Transverse colon (tissue), 4 donors: Measurements from ENCODE around the gene ANLN. TPM values are rescaled to one million over a fixed set of nuclear protein-coding genes. Genes with fewer than 3 reads are reported as not detected.

Experiments used
- DNase-seq: peaks from one replicate; pipeline ENCODE4 v3.0.0-alpha.2; 2019
- H3K27ac ChIP-seq, 4 donors: fragments of 200-600 bp; sonication (generic); 2 replicates each; pipeline ENCODE4 v1.5.1; 2016 to 2018; ENCODE audit warnings: inconsistent platforms in 4 of 4
- H3K27me3 ChIP-seq: fragments of 200-600 bp; sonication (generic); 2 replicates; pipeline ENCODE4 v1.5.1; 2017; ENCODE audit warnings: inconsistent platforms
- H3K36me3 ChIP-seq, 4 donors: fragments of 200-600 bp; sonication (generic); 2 replicates each; pipeline ENCODE4 v1.5.1; 2017 to 2019; ENCODE audit warnings: inconsistent platforms in 4 of 4
- H3K4me1 ChIP-seq, 4 donors: fragments of 200-600 bp; sonication (generic); 2 replicates each; pipeline ENCODE4 v1.5.1; 2017 to 2020; ENCODE audit warnings: inconsistent platforms in 4 of 4
- H3K4me3 ChIP-seq, 4 donors: fragments of 200-600 bp; sonication (generic); 1 replicate in 1 of 4; 2 replicates in 3 of 4; pipeline versions ENCODE4 v1.5.1 to v1.6.1; 2017 to 2019; ENCODE audit warnings: inconsistent platforms in 4 of 4
- H3K9me3 ChIP-seq, 2 donors: fragments of 200-600 bp; sonication (generic); 2 replicates each; pipeline ENCODE4 v1.5.1; 2017 to 2019; ENCODE audit warnings: inconsistent platforms in 2 of 2
- CTCF ChIP-seq, 5 experiments: fragments of 200-600 bp in 3 of 5; fragments of 450-650 bp in 2 of 5; sonication (generic) in 3 of 5; IDR thresholded peaks; 1 replicate in 2 of 5; 2 replicates in 3 of 5; pipeline ENCODE4 v1.5.1; 2016 to 2017; ENCODE audit warnings: antibody characterized with exemption in 5 of 5, inconsistent platforms in 3 of 5, mild to moderate bottlenecking in 2 of 5, moderate library complexity in 1 of 5
- EP300 ChIP-seq: sonication (generic); formaldehyde crosslinking; IDR thresholded peaks from one replicate; pipeline ENCODE4 v1.6.1; 2017; ENCODE audit warnings: antibody characterized with exemption, low read depth
- POLR2A ChIP-seq: fragments of 450-650 bp; IDR thresholded peaks from one replicate; pipeline ENCODE4 v1.6.1; 2016; ENCODE audit warnings: antibody characterized with exemption, mild to moderate bottlenecking, moderate library complexity
- POLR2AphosphoS5 ChIP-seq, 3 donors: sonication (generic); formaldehyde crosslinking; IDR thresholded peaks; one replicate each; pipeline ENCODE4 v1.6.1; 2016; ENCODE audit warnings: antibody characterized with exemption in 3 of 3
- WGBS, 2 donors: methylation state at CpG; one replicate each; pipeline ENCODE4 v1.1.5; 2018; ENCODE audit warnings: low coverage in 1 of 2; 5-methylcytosine and 5-hydroxymethylcytosine counted together
- in situ Hi-C, 4 donors: fragments of 200-750 bp; cut with MboI; loops; one replicate each; pipeline versions ENCODE4 v1.15.0 to v1.15.1; 2017; ENCODE audit warnings: low sequenced_read_pairs in 3 of 4, low pct_ligation_motif_present in 1 of 4, low pct_unique_long_range_greater_than_20kb in 1 of 4
- intact Hi-C: fragments of 100-400 bp; cut with DNase I; formaldehyde crosslinking; loops from one replicate; pipeline ENCODE4 v1.15.1; 2023; ENCODE audit warnings: low total_unique reads
- total RNA-seq, 4 donors: library from RNA; depleted of rRNA; stranded (reverse); fragments of >200 nt; gene quantifications; one replicate each; pipeline ENCODE4 v1.1.0, GENCODE V29; 2016

ANLN gene
- total RNA-seq, result 10 to 100 TPM in 1 of 4 donors, 1 to 10 TPM in 2, under 1 TPM in 1; 0.37 to 97.1 (median 5.7) TPM

DNA sequence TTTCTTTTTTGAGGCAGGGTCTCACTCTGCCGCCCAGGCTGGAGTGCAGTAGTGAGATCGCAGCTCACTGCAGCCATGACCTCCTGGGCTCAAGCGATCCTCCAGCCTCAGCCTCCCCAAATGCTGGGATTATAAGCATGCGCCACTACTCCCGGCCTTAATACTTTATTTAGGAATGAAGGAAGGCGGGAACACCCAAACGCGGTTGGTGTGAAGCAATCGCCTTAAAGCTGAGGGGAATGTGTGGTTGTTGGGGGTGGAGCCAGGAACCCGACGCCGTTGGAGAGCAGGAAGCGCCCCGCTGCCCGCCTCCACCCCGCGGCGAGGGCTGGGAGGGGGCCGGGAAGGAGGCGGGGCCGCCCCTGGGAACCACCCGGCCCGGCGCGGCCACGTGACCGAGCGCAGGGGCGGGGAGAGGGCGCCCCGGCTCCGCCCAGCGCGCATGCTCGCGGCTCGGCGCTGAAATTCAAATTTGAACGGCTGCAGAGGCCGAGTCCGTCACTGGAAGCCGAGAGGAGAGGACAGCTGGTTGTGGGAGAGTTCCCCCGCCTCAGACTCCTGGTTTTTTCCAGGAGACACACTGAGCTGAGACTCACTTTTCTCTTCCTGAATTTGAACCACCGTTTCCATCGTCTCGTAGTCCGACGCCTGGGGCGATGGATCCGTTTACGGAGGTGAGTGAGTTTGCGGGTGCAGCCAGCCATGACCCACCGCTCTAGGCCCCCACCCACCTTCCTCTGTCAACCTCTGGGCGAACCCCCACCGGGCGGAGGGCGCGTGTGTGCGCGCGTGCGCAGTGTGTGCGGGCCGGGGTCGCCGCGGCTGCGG, at the start of gene ANLN:
Gene ANLN (plus strand): TSS at position 492 of the 828 bp plus-strand sequence. CDS start 165 bp downstream, at position 657.
- no peaks in the 10 kb centered on the region for H3K27me3 ChIP-seq
- intact Hi-C loops (loop anchor here (5.0 kb wide), 1 partner anchor 1062 kb away; no protein-coding TSS in a partner anchor), in situ Hi-C loops (no loop called here)
- peak within 1 kb of the TSS; percentile 51 to 86 (median 70) for H3K4me3 ChIP-seq
- peak; percentile 95 for DNase-seq
- WGBS, 2 donors, result 5% methylated on average over 68 of the region's 68 CpGs; no CpG with 5 or more reads in 1 of the 2 donors
- H3K9me3 ChIP-seq, result no peaks in the 10 kb centered on the region
- H3K36me3 ChIP-seq, result no peaks in the 10 kb centered on the region
- H3K27ac ChIP-seq, result peak within 1 kb of the TSS; percentile 84 to 88 (median 86)
- H3K4me1 ChIP-seq, result peaks cover 0 to 29% (median 13%) of the 10 kb centered on the region in 4 donors
- TF ChIP-seq EP300 (no peak), POLR2A (no peak), CTCF (IDR thresholded peaks at IDR 0.05) (no peak), POLR2AphosphoS5 (IDR thresholded peaks at IDR 0.05) (peak in 2 of 3 donors; percentile 7 to 14)

DNA sequence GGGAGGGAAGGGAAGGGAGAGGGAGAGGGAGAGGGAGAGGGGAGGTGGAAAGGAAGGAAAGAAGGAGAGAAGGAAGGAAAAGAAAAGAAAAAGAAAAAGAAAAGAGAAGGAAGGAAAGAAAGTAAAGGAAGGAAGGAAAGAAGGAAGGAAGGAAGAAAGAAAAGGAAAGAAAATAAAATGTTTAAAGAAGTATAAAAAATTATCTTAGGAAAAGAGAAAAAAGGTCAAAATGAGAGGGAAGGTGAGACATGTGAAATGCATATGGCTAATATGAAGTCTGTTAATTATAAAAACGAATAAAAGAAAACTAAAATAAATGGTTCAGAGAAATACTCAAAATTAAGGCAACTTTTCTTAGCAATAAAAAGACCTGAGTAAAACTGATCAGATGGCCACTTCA, 46.1 kb upstream of the ANLN start:
- Histone ChIP-seq H3K9me3 (no peaks in the 10 kb centered on the region), H3K4me1 (no peaks in the 10 kb centered on the region), H3K27ac (no peak overlapping the region), H3K36me3 (no peaks in the 10 kb centered on the region), H3K4me3 (no peak overlapping the region), H3K27me3 (no peaks in the 10 kb centered on the region)
- intact Hi-C loops, result no loop called here
- TF ChIP-seq CTCF (IDR thresholded peaks at IDR 0.05) (no peak), POLR2AphosphoS5 (IDR thresholded peaks at IDR 0.05) (no peak), EP300 (no peak), POLR2A (no peak)
- WGBS, 2 donors, result 60 to 79% methylated on average over 1 of the region's 1 CpG
- no peak for DNase-seq
- in situ Hi-C loops, result no loop called here

- Histone ChIP-seq H3K4me1 (no peaks in the 10 kb centered on the region), H3K27ac (no peak overlapping the region), H3K36me3 (no peaks in the 10 kb centered on the region), H3K27me3 (no peaks in the 10 kb centered on the region), H3K4me3 (no peak overlapping the region), H3K9me3 (no peaks in the 10 kb centered on the region)
- WGBS, 2 donors, result 77 to 91% methylated on average over 2 of the region's 2 CpGs
- in situ Hi-C loops (no loop called here), intact Hi-C loops (no loop called here)
- DNase-seq, result no peak
- TF ChIP-seq POLR2AphosphoS5 (IDR thresholded peaks at IDR 0.05), result no peak
- no peak for TF ChIP-seq POLR2A
- no peak for TF ChIP-seq EP300
- no peak for TF ChIP-seq CTCF (IDR thresholded peaks at IDR 0.05)
Observed at GRCh38 chr7:36344622-36345021, 45.0 kb upstream of the ANLN start.

GRCh38 chr7:36346260-36346831, 43.3 kb upstream of the ANLN start:
- 76 to 78% methylated on average over 6 of the region's 6 CpGs for WGBS, 2 donors
- H3K4me3 ChIP-seq, result no peak overlapping the region
- H3K27ac ChIP-seq, result no peak overlapping the region
- intact Hi-C loops, result no loop called here
- no peaks in the 10 kb centered on the region for H3K27me3 ChIP-seq
- DNase-seq, result no peak
- no peaks in the 10 kb centered on the region for H3K4me1 ChIP-seq
- TF ChIP-seq POLR2AphosphoS5 (IDR thresholded peaks at IDR 0.05) (no peak), EP300 (no peak), CTCF (IDR thresholded peaks at IDR 0.05) (no peak), POLR2A (no peak)
- no peaks in the 10 kb centered on the region for H3K9me3 ChIP-seq
- no peaks in the 10 kb centered on the region for H3K36me3 ChIP-seq
- in situ Hi-C loops, result no loop called here
